SU-DHL-6 (cell line): Measurements from ENCODE around the gene SLC13A4.

ENCODE experiments used
- H2AFZ ChIP-seq: fragments of 200-600 bp; sonication (generic); 2 replicates; pipeline ENCODE4 v1.6.1; 2014; ENCODE audit warnings: low read depth, mild to moderate bottlenecking, moderate library complexity, mixed read lengths, antibody characterized with exemption, low read length; ENCODE audit not compliant: severe bottlenecking
- H3F3A ChIP-seq: fragments of 200-600 bp; shearing (Covaris generic); 2 replicates; pipeline ENCODE4 v1.6.0; 2016; ENCODE audit warnings: antibody characterized with exemption, mild to moderate bottlenecking; ENCODE audit not compliant: insufficient read depth
- H3K27ac ChIP-seq: fragments of 200-600 bp; sonication (generic); 2 replicates; pipeline ENCODE4 v1.5.1; 2016; ENCODE audit warnings: low read depth, mild to moderate bottlenecking, low read length, moderate library complexity, mixed read lengths
- H3K27me3 ChIP-seq: fragments of 200-600 bp; sonication (generic), shearing (Covaris generic); 2 replicates; pipeline ENCODE4 v1.6.0; 2014; ENCODE audit warnings: mild to moderate bottlenecking, low read length
- H3K36me3 ChIP-seq: fragments of 200-600 bp; sonication (generic); 2 replicates; pipeline ENCODE4 v1.6.1; 2014; ENCODE audit warnings: mild to moderate bottlenecking, low read length, mixed read lengths
- H3K4me2 ChIP-seq: fragments of 300-600, 200-600 bp; shearing (Covaris generic), sonication (generic); 2 replicates; pipeline ENCODE4 v1.6.0; 2014; ENCODE audit warnings: low read length, low read depth, mild to moderate bottlenecking; ENCODE audit not compliant: poor library complexity, severe bottlenecking
- H3K4me3 ChIP-seq: fragments of 200-600 bp; sonication (generic); 2 replicates; pipeline ENCODE4 v1.5.1; 2014; ENCODE audit warnings: antibody characterized with exemption, low read length, mild to moderate bottlenecking, mixed read lengths; ENCODE audit not compliant: insufficient read depth, poor library complexity, severe bottlenecking
- H3K79me2 ChIP-seq: fragments of 200-600 bp; sonication (generic); 2 replicates; pipeline ENCODE4 v1.6.1; 2014; ENCODE audit warnings: mild to moderate bottlenecking, low read length, moderate library complexity; ENCODE audit not compliant: insufficient read depth
- H3K9ac ChIP-seq: fragments of 200-600 bp; sonication (generic); 2 replicates; pipeline ENCODE4 v1.7.0; 2014; ENCODE audit warnings: mild to moderate bottlenecking, low read length
- H3K9me2 ChIP-seq: fragments of 200-600 bp; sonication (generic); replicated peaks from 2 replicates; pipeline ENCODE4 v1.6.1; 2014; ENCODE audit warnings: low read length; ENCODE audit not compliant: insufficient read depth
- H3K9me3 ChIP-seq: fragments of 200-600 bp; sonication (generic); 2 replicates; pipeline ENCODE4 v1.6.1; 2014; ENCODE audit warnings: low read length, mixed read lengths; ENCODE audit not compliant: insufficient read depth
- H4K20me1 ChIP-seq: fragments of 200-600 bp; sonication (generic); 2 replicates; pipeline ENCODE4 v1.6.1; 2014; ENCODE audit warnings: low read depth, mild to moderate bottlenecking, antibody characterized with exemption, low read length, moderate library complexity, mixed read lengths
- EZH2phosphoT487 ChIP-seq: fragments of 200-600 bp; sonication (generic), shearing (Covaris generic); conservative IDR thresholded peaks from 2 replicates; pipeline ENCODE4 v1.6.1; 2018; ENCODE audit warnings: mild to moderate bottlenecking, antibody characterized with exemption, low read length, moderate library complexity, mixed read lengths
- TF ChIP-seq, protein P1 (sequence below): fragments of 200-600 bp; sonication (generic); IDR thresholded peaks from one replicate; pipeline ENCODE4 v1.5.1; 2017; ENCODE audit warnings: antibody characterized with exemption, mild to moderate bottlenecking, low read length, moderate library complexity; ENCODE audit not compliant: insufficient read depth, poor library complexity, severe bottlenecking

The SLC13A4 gene

DNA sequence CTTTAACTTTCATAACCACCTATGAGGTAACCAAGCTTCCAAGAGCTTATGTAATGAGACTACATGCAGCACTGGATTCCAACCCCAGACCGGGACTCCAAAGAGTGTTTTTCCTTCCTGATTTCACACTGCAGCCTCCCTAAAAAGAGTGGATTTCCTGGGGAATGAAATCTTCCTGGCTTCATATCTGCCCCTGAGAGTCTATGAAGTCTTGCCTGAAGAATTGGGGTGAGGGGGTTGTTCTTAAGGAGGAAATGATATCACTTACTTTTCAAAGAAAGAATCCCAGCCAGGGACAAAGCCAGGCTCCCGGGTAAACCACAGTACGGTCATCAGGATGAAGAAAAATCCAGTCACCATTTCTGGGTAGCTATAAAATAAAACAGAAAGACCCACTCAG lies 35.9 kb downstream of the SLC13A4 start:
- no peaks in the 10 kb centered on the region for H4K20me1 ChIP-seq
- H3K9me3 ChIP-seq = no peaks in the 10 kb centered on the region
- H3F3A ChIP-seq = no peaks in the 10 kb centered on the region
- H3K9ac ChIP-seq = no peak overlapping the region
- H3K9me2 ChIP-seq = no peaks in the 10 kb centered on the region
- H3K27me3 ChIP-seq = no peaks in the 10 kb centered on the region
- TF ChIP-seq, protein P1, sequence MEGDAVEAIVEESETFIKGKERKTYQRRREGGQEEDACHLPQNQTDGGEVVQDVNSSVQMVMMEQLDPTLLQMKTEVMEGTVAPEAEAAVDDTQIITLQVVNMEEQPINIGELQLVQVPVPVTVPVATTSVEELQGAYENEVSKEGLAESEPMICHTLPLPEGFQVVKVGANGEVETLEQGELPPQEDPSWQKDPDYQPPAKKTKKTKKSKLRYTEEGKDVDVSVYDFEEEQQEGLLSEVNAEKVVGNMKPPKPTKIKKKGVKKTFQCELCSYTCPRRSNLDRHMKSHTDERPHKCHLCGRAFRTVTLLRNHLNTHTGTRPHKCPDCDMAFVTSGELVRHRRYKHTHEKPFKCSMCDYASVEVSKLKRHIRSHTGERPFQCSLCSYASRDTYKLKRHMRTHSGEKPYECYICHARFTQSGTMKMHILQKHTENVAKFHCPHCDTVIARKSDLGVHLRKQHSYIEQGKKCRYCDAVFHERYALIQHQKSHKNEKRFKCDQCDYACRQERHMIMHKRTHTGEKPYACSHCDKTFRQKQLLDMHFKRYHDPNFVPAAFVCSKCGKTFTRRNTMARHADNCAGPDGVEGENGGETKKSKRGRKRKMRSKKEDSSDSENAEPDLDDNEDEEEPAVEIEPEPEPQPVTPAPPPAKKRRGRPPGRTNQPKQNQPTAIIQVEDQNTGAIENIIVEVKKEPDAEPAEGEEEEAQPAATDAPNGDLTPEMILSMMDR = no peak
- TF ChIP-seq EZH2phosphoT487 = no peak
- no peak overlapping the region for H3K4me3 ChIP-seq
- no peaks in the 10 kb centered on the region for H3K36me3 ChIP-seq
- no peak overlapping the region for H3K4me2 ChIP-seq
- no peak overlapping the region for H3K27ac ChIP-seq
- no peaks in the 10 kb centered on the region for H3K79me2 ChIP-seq
- no peak overlapping the region for H2AFZ ChIP-seq

DNA sequence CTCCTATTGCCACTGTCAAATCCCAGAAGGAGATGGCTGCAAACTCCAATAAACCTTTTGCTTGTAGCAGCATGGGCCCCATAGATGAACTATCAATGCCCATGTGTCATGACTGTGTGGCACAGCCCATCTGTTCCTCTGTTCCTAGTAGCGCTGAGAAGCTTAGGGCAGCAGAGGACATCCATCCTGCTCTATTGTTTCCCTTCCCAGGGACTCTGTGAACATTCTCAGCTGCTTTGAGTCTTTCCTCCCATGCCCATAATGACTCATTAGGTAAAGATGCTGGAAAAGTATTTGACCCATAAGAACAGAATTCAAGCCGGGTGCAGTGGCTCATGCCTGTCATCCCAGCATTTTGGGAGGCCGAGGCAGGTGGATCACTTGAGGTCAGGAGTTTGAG lies 37.4 kb downstream of the SLC13A4 start:
- no peak for TF ChIP-seq EZH2phosphoT487
- TF ChIP-seq, protein P1 = no peak
- no peak overlapping the region for H2AFZ ChIP-seq
- no peak overlapping the region for H3K4me2 ChIP-seq
- no peaks in the 10 kb centered on the region for H4K20me1 ChIP-seq
- H3K27me3 ChIP-seq = no peaks in the 10 kb centered on the region
- H3K9me3 ChIP-seq = no peaks in the 10 kb centered on the region
- H3K9ac ChIP-seq = no peak overlapping the region
- no peaks in the 10 kb centered on the region for H3F3A ChIP-seq
- no peak overlapping the region for H3K4me3 ChIP-seq
- no peak overlapping the region for H3K27ac ChIP-seq
- no peaks in the 10 kb centered on the region for H3K79me2 ChIP-seq
- no peaks in the 10 kb centered on the region for H3K9me2 ChIP-seq
- no peaks in the 10 kb centered on the region for H3K36me3 ChIP-seq

DNA sequence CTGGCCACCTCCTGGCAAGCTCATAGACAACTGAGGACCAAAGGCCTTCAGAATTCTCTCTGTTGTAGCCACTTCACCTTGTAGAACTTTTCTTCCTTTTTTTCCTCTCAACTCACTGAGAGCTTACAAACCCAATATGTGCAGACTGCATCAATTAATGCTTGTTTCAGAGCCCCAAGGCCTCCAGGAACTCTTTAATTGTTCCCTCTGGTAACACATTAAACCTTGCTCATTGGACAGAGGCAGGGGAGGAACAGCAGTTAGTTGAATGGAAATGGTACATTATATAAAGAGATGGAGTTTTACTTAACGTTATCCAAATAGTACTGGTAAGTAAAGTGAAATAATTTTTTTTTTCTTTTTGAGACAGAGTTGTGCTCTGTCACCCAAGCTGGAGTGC lies 40.5 kb downstream of the SLC13A4 start:
- no peaks in the 10 kb centered on the region for H3K79me2 ChIP-seq
- no peaks in the 10 kb centered on the region for H3K36me3 ChIP-seq
- no peak overlapping the region for H3K4me3 ChIP-seq
- TF ChIP-seq, protein P1 = no peak
- no peak for TF ChIP-seq EZH2phosphoT487
- H3F3A ChIP-seq = no peaks in the 10 kb centered on the region
- H4K20me1 ChIP-seq = no peaks in the 10 kb centered on the region
- no peaks in the 10 kb centered on the region for H3K9me2 ChIP-seq
- no peaks in the 10 kb centered on the region for H3K9me3 ChIP-seq
- H3K27ac ChIP-seq = no peak overlapping the region
- H3K27me3 ChIP-seq = no peaks in the 10 kb centered on the region
- H2AFZ ChIP-seq = no peak overlapping the region
- no peak overlapping the region for H3K9ac ChIP-seq
- no peak overlapping the region for H3K4me2 ChIP-seq
